PFSK-1 (cell line): ENCODE results near the gene FPR2.

Experiments used
- FOXP2 ChIP-seq: optimal IDR thresholded peaks from 2 replicates; pipeline ENCODE3; 2011; ENCODE audit warnings: borderline replicate concordance, control low read depth, inconsistent platforms; ENCODE audit not compliant: insufficient read depth; ENCODE audit errors: extremely low read length, extremely low read depth
- POLR2AphosphoS5 ChIP-seq: IDR thresholded peaks from 2 replicates; pipeline ENCODE4 v1.6.1; 2012; ENCODE audit warnings: low read depth, mild to moderate bottlenecking, control low read depth, low read length, moderate library complexity
- SIN3A ChIP-seq: IDR thresholded peaks from 2 replicates; pipeline ENCODE4 v1.6.1; 2012; ENCODE audit warnings: mild to moderate bottlenecking, low read length, moderate library complexity, borderline replicate concordance; ENCODE audit not compliant: insufficient read depth
- TAF1 ChIP-seq: IDR thresholded peaks from 2 replicates; pipeline ENCODE4 v1.6.1; 2012; ENCODE audit warnings: low read length, control low read depth, borderline replicate concordance; ENCODE audit not compliant: insufficient read depth
- TF ChIP-seq, protein P1 (sequence below), 2 experiments: IDR thresholded peaks; 2 replicates each; pipeline versions ENCODE4 v1.6.1 to v1.8.0; 2011 to 2012; ENCODE audit warnings: low read depth in 2 of 2, low read length in 2 of 2, control low read depth in 1 of 2, inconsistent platforms in 1 of 2, mild to moderate bottlenecking in 1 of 2, moderate library complexity in 1 of 2; ENCODE audit not compliant: insufficient read depth in 1 of 2

DNA sequence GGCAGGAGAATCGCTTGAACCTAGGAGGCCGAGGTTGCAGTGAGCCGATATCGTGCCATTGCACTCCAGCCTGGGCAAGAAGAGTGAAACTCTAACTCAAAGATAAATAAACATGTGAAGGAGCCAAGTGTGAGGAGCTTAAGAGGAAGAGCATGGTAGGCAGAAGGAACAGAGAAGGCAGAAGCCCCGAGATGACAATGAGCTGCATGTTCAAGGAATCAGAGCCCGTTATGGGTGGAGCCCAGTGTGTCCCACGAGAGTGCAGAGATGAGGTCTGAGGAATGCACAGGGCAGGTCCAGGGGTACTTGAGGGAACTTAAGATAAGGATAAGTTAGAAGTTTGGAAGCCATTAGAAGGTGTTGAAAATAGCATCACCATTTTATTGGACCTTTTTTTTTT lies 716 bp downstream of the FPR2 start:
- no peak for TF ChIP-seq SIN3A
- TF ChIP-seq, protein P1, sequence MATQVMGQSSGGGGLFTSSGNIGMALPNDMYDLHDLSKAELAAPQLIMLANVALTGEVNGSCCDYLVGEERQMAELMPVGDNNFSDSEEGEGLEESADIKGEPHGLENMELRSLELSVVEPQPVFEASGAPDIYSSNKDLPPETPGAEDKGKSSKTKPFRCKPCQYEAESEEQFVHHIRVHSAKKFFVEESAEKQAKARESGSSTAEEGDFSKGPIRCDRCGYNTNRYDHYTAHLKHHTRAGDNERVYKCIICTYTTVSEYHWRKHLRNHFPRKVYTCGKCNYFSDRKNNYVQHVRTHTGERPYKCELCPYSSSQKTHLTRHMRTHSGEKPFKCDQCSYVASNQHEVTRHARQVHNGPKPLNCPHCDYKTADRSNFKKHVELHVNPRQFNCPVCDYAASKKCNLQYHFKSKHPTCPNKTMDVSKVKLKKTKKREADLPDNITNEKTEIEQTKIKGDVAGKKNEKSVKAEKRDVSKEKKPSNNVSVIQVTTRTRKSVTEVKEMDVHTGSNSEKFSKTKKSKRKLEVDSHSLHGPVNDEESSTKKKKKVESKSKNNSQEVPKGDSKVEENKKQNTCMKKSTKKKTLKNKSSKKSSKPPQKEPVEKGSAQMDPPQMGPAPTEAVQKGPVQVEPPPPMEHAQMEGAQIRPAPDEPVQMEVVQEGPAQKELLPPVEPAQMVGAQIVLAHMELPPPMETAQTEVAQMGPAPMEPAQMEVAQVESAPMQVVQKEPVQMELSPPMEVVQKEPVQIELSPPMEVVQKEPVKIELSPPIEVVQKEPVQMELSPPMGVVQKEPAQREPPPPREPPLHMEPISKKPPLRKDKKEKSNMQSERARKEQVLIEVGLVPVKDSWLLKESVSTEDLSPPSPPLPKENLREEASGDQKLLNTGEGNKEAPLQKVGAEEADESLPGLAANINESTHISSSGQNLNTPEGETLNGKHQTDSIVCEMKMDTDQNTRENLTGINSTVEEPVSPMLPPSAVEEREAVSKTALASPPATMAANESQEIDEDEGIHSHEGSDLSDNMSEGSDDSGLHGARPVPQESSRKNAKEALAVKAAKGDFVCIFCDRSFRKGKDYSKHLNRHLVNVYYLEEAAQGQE (IDR thresholded peaks at IDR 0.05; ENCODE audit: insufficient read depth in 1 of 2, low read depth in 2 of 2, low read length in 2 of 2): no peak
- no peak for TF ChIP-seq POLR2AphosphoS5
- no peak for TF ChIP-seq TAF1
- TF ChIP-seq FOXP2: no peak
